HG03439 (cell line): Measurements from ENCODE around the gene WDR44.
A peak's percentile ranks its signal among the peaks of the same experiment; 100 is the strongest.
"Not testable (repeated sequence)": the region's sequence is repeated elsewhere in the genome, so short reads cannot be mapped to it uniquely, and the experiment has no call there.

Experiments used
- ATAC-seq: cut with Tn5 transposase; IDR thresholded peaks from one replicate; pipeline ENCODE4 v1.9.1; 2021; ENCODE audit warnings: mild to moderate bottlenecking, moderate library complexity; ENCODE audit not compliant: unreplicated experiment

Gene WDR44

GRCh38 chrX:118345464-118346257, at the start of gene WDR44:
WDR44 (plus strand) TSS chrX:118346106; CDS start chrX:118346504, 398 bp downstream.
- peak; percentile 94 for ATAC-seq

DNA sequence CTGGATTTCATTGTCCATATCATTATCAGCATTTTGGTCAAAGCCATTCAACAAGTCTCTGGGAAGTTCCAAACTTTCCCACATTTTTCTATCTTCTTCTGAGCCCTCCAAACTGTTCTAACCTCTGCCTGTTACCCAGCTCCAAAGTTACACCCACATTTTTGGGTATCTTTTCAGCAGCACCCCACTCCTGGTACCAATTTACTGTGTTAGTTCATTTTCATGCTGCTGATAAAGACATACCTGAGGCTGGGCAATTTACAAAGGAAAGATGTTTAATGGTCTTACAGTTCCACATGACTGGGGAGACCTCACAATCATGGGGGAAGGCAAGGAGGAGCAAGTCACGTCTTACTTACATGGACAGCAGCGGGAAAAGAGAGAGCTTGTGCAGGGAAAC, 40.1 kb upstream of the WDR44 start:
- ATAC-seq, result not testable (repeated sequence)

GRCh38 chrX:118315529-118315928, 30.4 kb upstream of the WDR44 start:
- ATAC-seq, result no peak

GRCh38 chrX:118324588-118324987, 21.3 kb upstream of the WDR44 start:
- ATAC-seq, result no peak

DNA sequence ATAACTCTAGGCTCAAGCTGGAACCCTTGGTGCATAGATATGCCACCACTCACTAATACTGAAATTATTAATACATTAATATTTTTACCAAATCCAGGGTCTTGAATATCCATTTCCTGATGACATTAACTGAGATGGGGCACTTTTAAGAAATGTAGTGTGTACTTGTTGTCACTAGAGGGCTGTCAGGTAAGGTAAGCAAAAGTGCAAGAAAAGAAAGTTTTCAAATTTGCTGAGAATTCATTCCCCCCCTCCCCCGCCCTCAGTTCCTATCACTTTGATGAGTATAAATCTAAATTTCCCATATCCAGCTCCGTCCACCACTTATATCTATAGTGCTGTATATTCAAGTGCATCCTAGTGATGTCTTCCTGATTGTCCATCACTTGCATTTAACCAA, 20.5 kb upstream of the WDR44 start:
- no peak for ATAC-seq

- ATAC-seq, result no peak
These were observed 16.7 kb upstream of the WDR44 start for GRCh38 chrX:118329175-118329574.

- no peak for ATAC-seq
These were observed 8.2 kb upstream of the WDR44 start for GRCh38 chrX:118337687-118338086.

GRCh38 chrX:118338930-118339329, 7.0 kb upstream of the WDR44 start:
- ATAC-seq, result no peak

DNA sequence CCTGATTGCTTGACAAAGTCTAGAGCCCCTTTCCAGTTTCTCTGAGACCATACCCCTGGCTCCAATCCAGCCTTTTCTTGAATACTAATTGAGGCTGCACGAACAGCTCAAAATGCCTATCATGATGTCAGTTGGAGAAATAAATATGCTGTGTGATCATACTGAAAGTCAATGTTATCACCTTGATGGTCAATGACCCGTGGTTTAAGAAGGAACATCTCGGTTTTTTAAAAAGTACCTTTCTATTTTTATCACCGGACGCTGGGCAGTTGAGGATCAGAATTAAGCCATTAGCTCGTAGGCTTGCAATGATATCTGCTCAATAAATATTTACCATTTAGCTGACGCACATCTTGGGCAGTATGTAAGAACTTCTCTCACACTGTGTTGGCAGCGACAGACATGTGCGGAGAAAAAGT, 852 bp upstream of the WDR44 start:
- ATAC-seq, result peak; percentile 4

GRCh38 chrX:118346258-118347094, 570 bp downstream of the WDR44 start:
- peak; percentile 23 for ATAC-seq

- ATAC-seq, result no peak
These were observed 1.2 kb downstream of the WDR44 start for GRCh38 chrX:118347131-118347530.

DNA sequence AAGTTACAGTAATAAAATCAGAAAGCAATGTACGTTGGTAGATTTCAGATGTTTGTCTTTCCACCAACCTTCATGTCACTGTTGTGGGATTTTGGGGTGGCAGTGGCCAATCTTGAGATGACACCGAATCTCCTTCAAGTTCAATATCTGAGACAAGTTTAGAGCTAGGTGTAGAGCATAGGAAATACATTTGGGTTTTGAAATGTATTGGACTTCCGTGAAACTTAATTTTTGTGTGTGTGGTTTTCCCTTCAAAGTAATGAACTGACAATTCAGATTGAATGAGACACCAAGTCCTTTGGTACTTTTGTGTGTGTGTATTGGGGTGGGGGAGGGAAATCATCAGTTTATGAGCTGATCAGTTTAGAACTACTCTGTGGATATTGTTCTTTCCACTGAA, 1.8 kb downstream of the WDR44 start:
- ATAC-seq, result no peak

- no peak for ATAC-seq
These were observed 2.4 kb downstream of the WDR44 start for GRCh38 chrX:118348186-118348810.

DNA sequence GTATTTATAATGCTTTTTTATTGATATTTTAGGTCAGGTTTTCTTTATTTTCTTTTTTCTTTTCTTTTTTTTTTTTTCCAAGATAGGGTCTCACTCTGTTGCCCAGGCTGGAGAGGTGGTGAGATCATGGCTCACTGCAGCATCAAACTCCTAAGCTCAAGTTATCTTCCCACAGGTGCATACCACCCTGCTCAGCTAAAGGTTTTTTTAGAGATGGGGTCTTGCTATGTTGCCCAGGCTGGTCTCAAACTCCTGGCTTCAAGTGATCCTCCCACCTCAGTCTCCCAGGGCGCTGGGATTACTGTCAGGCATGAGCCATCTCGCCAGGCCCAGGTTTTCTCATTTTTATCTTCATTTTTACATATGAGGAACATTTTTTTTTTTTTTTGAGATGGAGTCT, 3.3 kb downstream of the WDR44 start:
- ATAC-seq, result no peak

GRCh38 chrX:118350221-118350620, 4.3 kb downstream of the WDR44 start:
- no peak for ATAC-seq

- no peak for ATAC-seq
These were observed 4.8 kb downstream of the WDR44 start for GRCh38 chrX:118350706-118351105.

DNA sequence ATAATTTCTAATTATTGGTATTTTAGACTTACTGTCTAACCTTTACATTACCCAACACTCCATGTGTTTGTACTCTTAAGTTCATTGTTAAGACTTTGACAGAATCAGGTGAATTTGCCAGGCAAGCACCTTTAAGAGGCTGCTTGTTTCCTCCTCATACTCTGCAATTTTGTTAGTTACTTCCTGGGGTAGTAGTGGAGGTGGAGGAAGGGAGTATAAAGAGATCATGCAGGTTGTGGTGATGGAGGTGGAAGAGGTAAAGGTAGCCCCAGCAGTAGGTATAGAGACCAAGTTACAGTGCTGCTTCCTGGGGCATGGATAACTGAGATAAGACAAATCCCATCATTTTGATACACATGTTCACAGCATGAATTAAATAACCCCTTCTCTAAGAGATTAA, 6.7 kb downstream of the WDR44 start:
- ATAC-seq, result no peak

GRCh38 chrX:118353081-118353850, 7.4 kb downstream of the WDR44 start:
- no peak for ATAC-seq

DNA sequence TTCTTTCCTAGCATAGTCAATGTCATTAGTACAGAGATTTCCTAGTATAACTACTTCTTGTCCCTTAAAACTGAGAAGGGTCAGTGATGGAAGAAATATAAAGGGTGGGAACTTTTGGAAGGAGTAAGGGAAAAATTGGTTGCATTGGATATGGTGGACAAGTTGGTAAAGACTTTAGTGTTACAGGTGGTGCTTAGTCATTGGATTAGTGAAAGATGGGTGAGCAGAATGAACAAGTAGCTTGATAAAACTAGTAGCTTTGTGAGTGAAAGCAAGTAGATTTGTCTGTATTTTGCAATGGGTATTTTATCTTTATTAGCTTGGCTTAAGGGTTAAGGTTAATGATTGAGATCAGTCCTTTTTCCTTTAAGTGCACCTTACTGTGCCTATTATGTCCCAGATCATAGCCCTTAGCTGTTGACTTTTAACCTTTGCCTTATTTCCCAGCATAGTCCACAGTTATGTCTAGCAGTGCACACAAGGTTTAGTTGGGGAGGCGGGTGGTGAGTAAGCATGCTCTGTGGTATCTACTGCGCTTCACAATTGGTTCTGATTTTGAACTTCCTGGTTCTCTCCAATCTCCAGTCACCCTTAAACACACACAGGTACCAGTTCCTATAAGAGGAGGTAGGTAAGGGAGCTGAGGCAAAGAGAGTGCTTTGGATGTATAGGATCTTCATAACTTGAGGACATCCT, 9.5 kb downstream of the WDR44 start:
- ATAC-seq, result no peak

GRCh38 chrX:118356154-118356701, 10.3 kb downstream of the WDR44 start:
- no peak for ATAC-seq
